GM12873 (cell line): Measurements from ENCODE around the gene ILF2.

Source experiments
- CTCF ChIP-seq: IDR thresholded peaks from 2 replicates; pipeline ENCODE4 v1.5.1; 2012; ENCODE audit warnings: low read depth, mild to moderate bottlenecking, moderate library complexity, low read length, control low read depth; ENCODE audit not compliant: insufficient read depth; ENCODE audit errors: missing control alignments

Gene ILF2

GRCh38 chr1:153643100-153643499 is 27.7 kb downstream of the ILF2 start:
- no peak for TF ChIP-seq CTCF

- TF ChIP-seq CTCF: no peak
These were observed 28.6 kb downstream of the ILF2 start for GRCh38 chr1:153642161-153642560.

GRCh38 chr1:153640861-153641260 is 29.9 kb downstream of the ILF2 start:
- no peak for TF ChIP-seq CTCF

GRCh38 chr1:153639280-153639679 is 31.5 kb downstream of the ILF2 start:
- no peak for TF ChIP-seq CTCF

- TF ChIP-seq CTCF: no peak
These were observed 32.5 kb downstream of the ILF2 start for GRCh38 chr1:153638261-153638660.

- TF ChIP-seq CTCF: no peak
These were observed 34.5 kb downstream of the ILF2 start for GRCh38 chr1:153636312-153636711.

GRCh38 chr1:153635872-153636271 is 34.9 kb downstream of the ILF2 start:
- no peak for TF ChIP-seq CTCF
